ENCODE measurements around the gene PSMA6.

GRCh38 chr14:35306114-35306513, 13.9 kb downstream of the PSMA6 start:
- TF ChIP-seq, protein P1, sequence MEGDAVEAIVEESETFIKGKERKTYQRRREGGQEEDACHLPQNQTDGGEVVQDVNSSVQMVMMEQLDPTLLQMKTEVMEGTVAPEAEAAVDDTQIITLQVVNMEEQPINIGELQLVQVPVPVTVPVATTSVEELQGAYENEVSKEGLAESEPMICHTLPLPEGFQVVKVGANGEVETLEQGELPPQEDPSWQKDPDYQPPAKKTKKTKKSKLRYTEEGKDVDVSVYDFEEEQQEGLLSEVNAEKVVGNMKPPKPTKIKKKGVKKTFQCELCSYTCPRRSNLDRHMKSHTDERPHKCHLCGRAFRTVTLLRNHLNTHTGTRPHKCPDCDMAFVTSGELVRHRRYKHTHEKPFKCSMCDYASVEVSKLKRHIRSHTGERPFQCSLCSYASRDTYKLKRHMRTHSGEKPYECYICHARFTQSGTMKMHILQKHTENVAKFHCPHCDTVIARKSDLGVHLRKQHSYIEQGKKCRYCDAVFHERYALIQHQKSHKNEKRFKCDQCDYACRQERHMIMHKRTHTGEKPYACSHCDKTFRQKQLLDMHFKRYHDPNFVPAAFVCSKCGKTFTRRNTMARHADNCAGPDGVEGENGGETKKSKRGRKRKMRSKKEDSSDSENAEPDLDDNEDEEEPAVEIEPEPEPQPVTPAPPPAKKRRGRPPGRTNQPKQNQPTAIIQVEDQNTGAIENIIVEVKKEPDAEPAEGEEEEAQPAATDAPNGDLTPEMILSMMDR (IDR thresholded peaks at IDR 0.05; ENCODE audit: low read depth, low read length, poor library complexity, severe bottlenecking): no peak
- TF ChIP-seq EZH2phosphoT487 (IDR thresholded peaks at IDR 0.05; ENCODE audit: borderline replicate concordance, low read length): no peak

Data from DOHH2 (cell line).